CD4-positive, CD25-positive, alpha-beta regulatory T cell (primary cell): ENCODE measurements around the gene PSMB10. TPM values are rescaled to one million over a fixed set of nuclear protein-coding genes. Genes with fewer than 3 reads are reported as not detected.

Experiments used
- ATAC-seq, 2 donors: fragments of 150-1000 bp; cut with Tn5 transposase; one replicate each; pipeline ENCODE4 v1.10.0; 2021; ENCODE audit warnings: low read depth in 2 of 2, moderate number of reproducible peaks in 2 of 2, moderate library complexity in 1 of 2
- DNase-seq, 3 donors: peaks; one replicate each; pipeline versions ENCODE4 v3.0.0 to v3.0.0-alpha.2; 2012 to 2022; ENCODE audit warnings: mixed read lengths in 1 of 3
- H3K27ac ChIP-seq: one replicate; pipeline ENCODE4 v1.7.0; 2013; ENCODE audit warnings: mild to moderate bottlenecking, low read length; ENCODE audit not compliant: insufficient read depth, poor library complexity, severe bottlenecking
- H3K27me3 ChIP-seq: one replicate; pipeline ENCODE4 v1.7.0; 2013; ENCODE audit warnings: low read length; ENCODE audit not compliant: control insufficient read depth, insufficient read depth
- H3K36me3 ChIP-seq: one replicate; pipeline ENCODE4 v1.7.0; 2013; ENCODE audit warnings: mild to moderate bottlenecking, low read length, moderate library complexity; ENCODE audit not compliant: control insufficient read depth, insufficient read depth
- H3K4me1 ChIP-seq: 2 replicates; pipeline ENCODE4 v1.7.0; 2013; ENCODE audit warnings: mild to moderate bottlenecking, low read length; ENCODE audit not compliant: insufficient read depth, control insufficient read depth, poor library complexity, severe bottlenecking
- H3K4me3 ChIP-seq: one replicate; pipeline ENCODE4 v1.7.0; 2013; ENCODE audit warnings: low read depth, mild to moderate bottlenecking, low read length, moderate library complexity
- H3K9me3 ChIP-seq, 2 experiments: 1 replicate in 1 of 2; 2 replicates in 1 of 2; pipeline ENCODE4 v1.7.0; 2013; ENCODE audit warnings: low read length in 2 of 2, mild to moderate bottlenecking in 1 of 2, moderate library complexity in 1 of 2; ENCODE audit not compliant: control insufficient read depth in 2 of 2
- H3K27ac Mint-ChIP-seq, 3 donors: one replicate each; pipeline ENCODE4 v1.8.0; 2020 to 2022; ENCODE audit warnings: mild to moderate bottlenecking in 3 of 3, mixed read lengths in 3 of 3, moderate library complexity in 2 of 3
- H3K27me3 Mint-ChIP-seq: one replicate; pipeline ENCODE4 v1.8.0; 2022; ENCODE audit warnings: mild to moderate bottlenecking, mixed read lengths
- H3K36me3 Mint-ChIP-seq: one replicate; pipeline ENCODE4 v1.8.0; 2020; ENCODE audit warnings: mixed read lengths
- H3K4me1 Mint-ChIP-seq, 4 donors: one replicate each; pipeline ENCODE4 v1.8.0; 2020 to 2022; ENCODE audit warnings: mixed read lengths in 4 of 4, mild to moderate bottlenecking in 1 of 4
- H3K4me3 Mint-ChIP-seq, 4 donors: one replicate each; pipeline ENCODE4 v1.8.0; 2020 to 2022; ENCODE audit warnings: mild to moderate bottlenecking in 4 of 4, mixed read lengths in 4 of 4, moderate library complexity in 3 of 4
- H3K9me3 Mint-ChIP-seq, 7 donors: one replicate each; pipeline ENCODE4 v1.8.0; 2020 to 2022; ENCODE audit warnings: mixed read lengths in 7 of 7, mild to moderate bottlenecking in 3 of 7, moderate library complexity in 2 of 7
- polyA plus RNA-seq, 4 donors: library from polyadenylated mRNA; unstranded; fragments of 300-500 nt; fragmentation: Illumina TruSeq; gene quantifications; one replicate each; pipeline ENCODE4 v1.2.3, GENCODE V29; 2021
- total RNA-seq: library from RNA; stranded (reverse); gene quantifications from one replicate; pipeline ENCODE4 v1.2.3, GENCODE V29; 2022

Gene PSMB10
- total and polyA plus RNA-seq, 5 donors from 2014 or later: 136 to 673 (median 525) TPM

GRCh38 chr16:67885545-67885944, 51.1 kb downstream of the PSMB10 start:
- H3K4me3 ChIP-seq: no peak overlapping the region
- H3K9me3 Mint-ChIP-seq: no peaks in the 10 kb centered on the region
- H3K27ac ChIP-seq: no peak overlapping the region
- no peak overlapping the region for H3K4me3 Mint-ChIP-seq
- DNase-seq (no peak), ATAC-seq (no peak)
- no peaks in the 10 kb centered on the region for H3K27me3 Mint-ChIP-seq
- no peaks in the 10 kb centered on the region for H3K4me1 ChIP-seq
- H3K36me3 Mint-ChIP-seq: peaks cover 19% of the 10 kb centered on the region
- H3K27ac Mint-ChIP-seq: no peak overlapping the region
- no peaks in the 10 kb centered on the region for H3K9me3 ChIP-seq
- H3K36me3 ChIP-seq: peaks cover 37% of the 10 kb centered on the region
- no peaks in the 10 kb centered on the region for H3K4me1 Mint-ChIP-seq
- no peaks in the 10 kb centered on the region for H3K27me3 ChIP-seq

GRCh38 chr16:67884684-67885083, 52.0 kb downstream of the PSMB10 start, which contains the start of gene NRN1L:
Gene NRN1L (plus strand): TSS chr16:67884885. CDS start chr16:67884904, 19 bp downstream.
- H3K9me3 ChIP-seq: no peaks in the 10 kb centered on the region
- Mint-ChIP-seq H3K27ac (no peak within 1 kb of the TSS), H3K4me3 (no peak within 1 kb of the TSS), H3K4me1 (no peaks in the 10 kb centered on the region), H3K36me3 (peaks cover 19% of the 10 kb centered on the region), H3K27me3 (no peaks in the 10 kb centered on the region), H3K9me3 (no peaks in the 10 kb centered on the region)
- no peak within 1 kb of the TSS for H3K27ac ChIP-seq
- no peak for ATAC-seq
- H3K4me1 ChIP-seq: no peaks in the 10 kb centered on the region
- H3K27me3 ChIP-seq: no peaks in the 10 kb centered on the region
- no peak for DNase-seq
- no peak within 1 kb of the TSS for H3K4me3 ChIP-seq
- H3K36me3 ChIP-seq: peaks cover 45% of the 10 kb centered on the region

Other genes with a start within 250 kb of the PSMB10 start
- 11.2 TPM for gene GFOD2, start 217.5 kb downstream of the PSMB10 start, total RNA-seq
- gene GFOD2, start 217.5 kb downstream of the PSMB10 start, polyA plus RNA-seq: 10 to 100 TPM in 3 of 4 donors, 1 to 10 TPM in 1; 9.0 to 12.1 (median 11.6) TPM
- 29.4 TPM for gene RANBP10, start 130.3 kb downstream of the PSMB10 start, total RNA-seq
- 10 to 100 TPM in 1 of 4 donors, 1 to 10 TPM in 3; 7.3 to 10.0 (median 8.0) TPM for gene RANBP10, start 130.3 kb downstream of the PSMB10 start, polyA plus RNA-seq
- 0.39 TPM for gene TSNAXIP1, start 130.0 kb downstream of the PSMB10 start, total RNA-seq
- gene TSNAXIP1, start 130.0 kb downstream of the PSMB10 start, polyA plus RNA-seq: not detected
- gene THAP11, start 94.5 kb downstream of the PSMB10 start, total RNA-seq: 32.2 TPM
- gene THAP11, start 94.5 kb downstream of the PSMB10 start, polyA plus RNA-seq: 100 to 1,000 TPM; 132 to 166 (median 141) TPM
- 48.5 TPM for gene NUTF2, start 89.9 kb downstream of the PSMB10 start, total RNA-seq
- gene NUTF2, start 89.9 kb downstream of the PSMB10 start, polyA plus RNA-seq: 100 to 1,000 TPM; 115 to 158 (median 131) TPM
- 79.9 TPM for gene CENPT, start 89.2 kb downstream of the PSMB10 start, total RNA-seq
- gene CENPT, start 89.2 kb downstream of the PSMB10 start, polyA plus RNA-seq: 10 to 100 TPM; 13.5 to 17.1 (median 14.6) TPM
- gene EDC4, start 63.8 kb downstream of the PSMB10 start, total RNA-seq: 103 TPM
- 10 to 100 TPM; 24.7 to 42.3 (median 33.8) TPM for gene EDC4, start 63.8 kb downstream of the PSMB10 start, polyA plus RNA-seq
- gene NRN1L, start 52.0 kb downstream of the PSMB10 start, total RNA-seq: 2.7 TPM
- under 1 TPM in 2 of 4 donors, not detected in 2; 0.37 to 0.65 TPM for gene NRN1L, start 52.0 kb downstream of the PSMB10 start, polyA plus RNA-seq
- 14.3 TPM for gene PSKH1, start 43.6 kb downstream of the PSMB10 start, total RNA-seq
- gene PSKH1, start 43.6 kb downstream of the PSMB10 start, polyA plus RNA-seq: 10 to 100 TPM; 16.1 to 25.3 (median 23.3) TPM
- gene CTRL, start 5.0 kb downstream of the PSMB10 start, total RNA-seq: 8.0 TPM
- 1 to 10 TPM in 2 of 4 donors, under 1 TPM in 2; 0.21 to 2.9 (median 1.1) TPM for gene CTRL, start 5.0 kb downstream of the PSMB10 start, polyA plus RNA-seq
- gene LCAT, start 7.3 kb upstream of the PSMB10 start, total RNA-seq: 11.0 TPM
- gene LCAT, start 7.3 kb upstream of the PSMB10 start, polyA plus RNA-seq: under 1 TPM; 0.25 to 0.77 (median 0.59) TPM
- 30.4 TPM for gene SLC12A4, start 31.8 kb upstream of the PSMB10 start, total RNA-seq
- 1 to 10 TPM; 5.0 to 6.4 (median 5.8) TPM for gene SLC12A4, start 31.8 kb upstream of the PSMB10 start, polyA plus RNA-seq
- gene DPEP3, start 43.6 kb upstream of the PSMB10 start, total RNA-seq: 0.44 TPM
- under 1 TPM in 1 of 4 donors, not detected in 3; 0.19 TPM for gene DPEP3, start 43.6 kb upstream of the PSMB10 start, polyA plus RNA-seq
- 52.4 TPM for gene DPEP2, start 62.6 kb upstream of the PSMB10 start, total RNA-seq
- gene DPEP2, start 62.6 kb upstream of the PSMB10 start, polyA plus RNA-seq: 10 to 100 TPM; 52.2 to 70.0 (median 63.4) TPM
- not detected for gene DPEP2NB, start 79.1 kb upstream of the PSMB10 start, total RNA-seq
- gene DPEP2NB, start 79.1 kb upstream of the PSMB10 start, polyA plus RNA-seq: not detected
- 14.9 TPM for gene DDX28, start 86.4 kb upstream of the PSMB10 start, total RNA-seq
- 10 to 100 TPM; 48.0 to 68.2 (median 63.9) TPM for gene DDX28, start 86.4 kb upstream of the PSMB10 start, polyA plus RNA-seq
- gene DUS2, start 86.4 kb upstream of the PSMB10 start, total RNA-seq: 15.2 TPM
- gene DUS2, start 86.4 kb upstream of the PSMB10 start, polyA plus RNA-seq: 10 to 100 TPM in 2 of 4 donors, 1 to 10 TPM in 2; 7.7 to 11.5 (median 10.3) TPM
- 115 TPM for gene NFATC3, start 148.5 kb upstream of the PSMB10 start, total RNA-seq
- gene NFATC3, start 148.5 kb upstream of the PSMB10 start, polyA plus RNA-seq: 10 to 100 TPM; 52.0 to 67.5 (median 56.6) TPM